Skin of body (tissue), 2 donors: Measurements from ENCODE around the gene CNTN4. TPM values are rescaled to one million over a fixed set of nuclear protein-coding genes. Genes with fewer than 3 reads are reported as not detected.
A peak's percentile ranks its signal among the peaks of the same experiment; 100 is the strongest.
"Not testable (repeated sequence)": the region's sequence is repeated elsewhere in the genome, so short reads cannot be mapped to it uniquely, and the experiment has no call there.

ENCODE experiments used
- DNase-seq: peaks from one replicate; lab custom pipeline; 2025; lab: John Stamatoyannopoulos, UW
- total RNA-seq: library from RNA; depleted of rRNA; stranded (reverse); fragments of >200 nt; gene quantifications from one replicate; pipeline ENCODE4 v1.2.3, GENCODE V29; 2014

CNTN4 gene
- total RNA-seq: 24.4 TPM

GRCh38 chr3:2098398-2099027 is at the start of gene CNTN4:
TSS of gene CNTN4 (plus strand) at chr3:2098866.
- DNase-seq: peak; percentile 67

- no peak for DNase-seq
Measured at GRCh38 chr3:2061360-2061759, 37.3 kb upstream of the CNTN4 start.

GRCh38 chr3:2071531-2071930 is 27.1 kb upstream of the CNTN4 start:
- DNase-seq: no peak

GRCh38 chr3:2078821-2079220 is 19.8 kb upstream of the CNTN4 start:
- no peak for DNase-seq

- DNase-seq: peak; percentile 1
Measured at GRCh38 chr3:2082871-2083480, 15.7 kb upstream of the CNTN4 start.

- DNase-seq: not testable (repeated sequence)
Measured at GRCh38 chr3:2083558-2083957, 15.1 kb upstream of the CNTN4 start.

GRCh38 chr3:2090095-2090911 is 8.4 kb upstream of the CNTN4 start:
- peak; percentile 17 for DNase-seq

GRCh38 chr3:2092758-2093157 is 5.9 kb upstream of the CNTN4 start:
- no peak for DNase-seq

- DNase-seq: no peak
Measured at GRCh38 chr3:2094941-2095340, 3.7 kb upstream of the CNTN4 start.

GRCh38 chr3:2096216-2096615 is 2.5 kb upstream of the CNTN4 start:
- peak; percentile 2 for DNase-seq

- peak; percentile 2 for DNase-seq
Measured at GRCh38 chr3:2097641-2098191, 950 bp upstream of the CNTN4 start.

GRCh38 chr3:2099028-2099671 is 484 bp downstream of the CNTN4 start:
- peak; percentile 25 for DNase-seq

- DNase-seq: no peak
Measured at GRCh38 chr3:2099779-2100191, 1.1 kb downstream of the CNTN4 start.

GRCh38 chr3:2106438-2106837 is 7.8 kb downstream of the CNTN4 start:
- no peak for DNase-seq

- no peak for DNase-seq
Measured at GRCh38 chr3:2110597-2111117, 12.0 kb downstream of the CNTN4 start.

GRCh38 chr3:2114617-2115275 is 16.1 kb downstream of the CNTN4 start:
- DNase-seq: no peak

- DNase-seq: no peak
Measured at GRCh38 chr3:2130726-2131125, 32.1 kb downstream of the CNTN4 start.

GRCh38 chr3:2133146-2133545 is 34.5 kb downstream of the CNTN4 start:
- no peak for DNase-seq

GRCh38 chr3:2137651-2138050 is 39.0 kb downstream of the CNTN4 start:
- DNase-seq: no peak

- no peak for DNase-seq
Measured at GRCh38 chr3:2141482-2141881, 42.8 kb downstream of the CNTN4 start.
